Dendritic cell treated with granulocyte-macrophage colony-stimulating factor and Interleukin-4, amounts not matched to agents 40 ng/mL and 50 ng/mL, for 4 days (primary cell): ENCODE measurements around the gene SBNO2.

Experiments used
- H3K27ac Mint-ChIP-seq: one replicate; pipeline ENCODE4 v1.8.0; 2022; ENCODE audit warnings: mild to moderate bottlenecking, mixed read lengths
- H3K27me3 Mint-ChIP-seq: one replicate; pipeline ENCODE4 v1.8.0; 2022; ENCODE audit warnings: mild to moderate bottlenecking, mixed read lengths
- H3K36me3 Mint-ChIP-seq: one replicate; pipeline ENCODE4 v1.8.0; 2022; ENCODE audit warnings: low read depth, mixed read lengths
- H3K4me1 Mint-ChIP-seq: one replicate; pipeline ENCODE4 v1.8.0; 2022; ENCODE audit warnings: low read depth, mixed read lengths
- H3K4me3 Mint-ChIP-seq: one replicate; pipeline ENCODE4 v1.8.0; 2022; ENCODE audit warnings: mild to moderate bottlenecking, moderate library complexity, mixed read lengths
- H3K9me3 Mint-ChIP-seq: one replicate; pipeline ENCODE4 v1.8.0; 2022; ENCODE audit warnings: mixed read lengths
- intact Hi-C: fragments of 100-400 bp; cut with micrococcal nuclease; formaldehyde crosslinking; loops from one replicate; pipeline ENCODE4 v1.15.0; 2022

The SBNO2 gene

GRCh38 chr19:1091544-1092175 is 82.4 kb downstream of the SBNO2 start:
- Mint-ChIP-seq H3K27ac (no peak overlapping the region), H3K9me3 (no peaks in the 10 kb centered on the region), H3K4me1 (peaks cover 71% of the 10 kb centered on the region), H3K4me3 (no peak overlapping the region), H3K36me3 (peaks cover 87% of the 10 kb centered on the region), H3K27me3 (no peaks in the 10 kb centered on the region)
- intact Hi-C loops = no loop called here

- Mint-ChIP-seq H3K4me1 (peaks cover 76% of the 10 kb centered on the region), H3K27me3 (no peaks in the 10 kb centered on the region), H3K9me3 (no peaks in the 10 kb centered on the region), H3K36me3 (peaks cover 95% of the 10 kb centered on the region), H3K4me3 (no peak overlapping the region), H3K27ac (peak overlapping the region; percentile 98)
- intact Hi-C loops = no loop called here
Measured at GRCh38 chr19:1090731-1091543, 83.1 kb downstream of the SBNO2 start.

GRCh38 chr19:1089891-1090290 is 84.2 kb downstream of the SBNO2 start:
- peaks cover 100% of the 10 kb centered on the region for H3K36me3 Mint-ChIP-seq
- peak overlapping the region; percentile 17 for H3K4me3 Mint-ChIP-seq
- H3K27ac Mint-ChIP-seq = peak overlapping the region; percentile 98
- peaks cover 82% of the 10 kb centered on the region for H3K4me1 Mint-ChIP-seq
- intact Hi-C loops = no loop called here
- H3K27me3 Mint-ChIP-seq = no peaks in the 10 kb centered on the region
- H3K9me3 Mint-ChIP-seq = no peaks in the 10 kb centered on the region

GRCh38 chr19:1089126-1089771 is 84.8 kb downstream of the SBNO2 start:
- Mint-ChIP-seq H3K27ac (peak overlapping the region; percentile 98), H3K36me3 (peaks cover 100% of the 10 kb centered on the region), H3K4me1 (peaks cover 84% of the 10 kb centered on the region), H3K4me3 (peak overlapping the region; percentile 54), H3K9me3 (no peaks in the 10 kb centered on the region), H3K27me3 (no peaks in the 10 kb centered on the region)
- intact Hi-C loops = no loop called here

GRCh38 chr19:1088416-1089010 is 85.6 kb downstream of the SBNO2 start:
- intact Hi-C loops = no loop called here
- Mint-ChIP-seq H3K4me3 (peak overlapping the region; percentile 54), H3K9me3 (no peaks in the 10 kb centered on the region), H3K36me3 (peaks cover 100% of the 10 kb centered on the region), H3K27me3 (no peaks in the 10 kb centered on the region), H3K27ac (peak overlapping the region; percentile 98), H3K4me1 (peaks cover 80% of the 10 kb centered on the region)

GRCh38 chr19:1087813-1088415 is 86.2 kb downstream of the SBNO2 start:
- no peaks in the 10 kb centered on the region for H3K27me3 Mint-ChIP-seq
- peak overlapping the region; percentile 54 for H3K4me3 Mint-ChIP-seq
- peaks cover 100% of the 10 kb centered on the region for H3K36me3 Mint-ChIP-seq
- no peaks in the 10 kb centered on the region for H3K9me3 Mint-ChIP-seq
- peaks cover 80% of the 10 kb centered on the region for H3K4me1 Mint-ChIP-seq
- H3K27ac Mint-ChIP-seq = peak overlapping the region; percentile 98
- intact Hi-C loops = no loop called here

GRCh38 chr19:1086613-1087012 is 87.5 kb downstream of the SBNO2 start:
- Mint-ChIP-seq H3K27ac (peak overlapping the region; percentile 98), H3K4me3 (no peak overlapping the region), H3K27me3 (no peaks in the 10 kb centered on the region), H3K36me3 (peaks cover 100% of the 10 kb centered on the region), H3K4me1 (peaks cover 86% of the 10 kb centered on the region), H3K9me3 (no peaks in the 10 kb centered on the region)
- intact Hi-C loops = no loop called here

GRCh38 chr19:1085676-1086442 is 88.2 kb downstream of the SBNO2 start:
- no peaks in the 10 kb centered on the region for H3K27me3 Mint-ChIP-seq
- H3K36me3 Mint-ChIP-seq = peaks cover 100% of the 10 kb centered on the region
- peak overlapping the region; percentile 98 for H3K27ac Mint-ChIP-seq
- H3K4me1 Mint-ChIP-seq = peaks cover 86% of the 10 kb centered on the region
- no peak overlapping the region for H3K4me3 Mint-ChIP-seq
- intact Hi-C loops = no loop called here
- no peaks in the 10 kb centered on the region for H3K9me3 Mint-ChIP-seq

GRCh38 chr19:1085053-1085658 is 88.9 kb downstream of the SBNO2 start:
- Mint-ChIP-seq H3K4me3 (no peak overlapping the region), H3K9me3 (no peaks in the 10 kb centered on the region), H3K4me1 (peaks cover 89% of the 10 kb centered on the region), H3K36me3 (peaks cover 100% of the 10 kb centered on the region), H3K27me3 (no peaks in the 10 kb centered on the region), H3K27ac (peak overlapping the region; percentile 98)
- intact Hi-C loops = no loop called here

- H3K27ac Mint-ChIP-seq = peak overlapping the region; percentile 98
- H3K4me1 Mint-ChIP-seq = peaks cover 88% of the 10 kb centered on the region
- H3K36me3 Mint-ChIP-seq = peaks cover 100% of the 10 kb centered on the region
- no peak overlapping the region for H3K4me3 Mint-ChIP-seq
- H3K9me3 Mint-ChIP-seq = no peaks in the 10 kb centered on the region
- intact Hi-C loops = no loop called here
- H3K27me3 Mint-ChIP-seq = no peaks in the 10 kb centered on the region
Measured at GRCh38 chr19:1084024-1084868, 89.8 kb downstream of the SBNO2 start.

- H3K9me3 Mint-ChIP-seq = no peaks in the 10 kb centered on the region
- no peak overlapping the region for H3K4me3 Mint-ChIP-seq
- H3K27ac Mint-ChIP-seq = peak overlapping the region; percentile 86
- H3K36me3 Mint-ChIP-seq = peaks cover 100% of the 10 kb centered on the region
- H3K4me1 Mint-ChIP-seq = peaks cover 77% of the 10 kb centered on the region
- intact Hi-C loops = no loop called here
- no peaks in the 10 kb centered on the region for H3K27me3 Mint-ChIP-seq
Measured at GRCh38 chr19:1082928-1083816, 90.9 kb downstream of the SBNO2 start.
